NCI-H345 (cell line): ENCODE data around the gene PTPRK.
"Not testable (repeated sequence)": the region's sequence is repeated elsewhere in the genome, so short reads cannot be mapped to it uniquely, and the experiment has no call there.

ENCODE experiments used
- DNase-seq: peaks from one replicate; lab custom pipeline; 2025; lab: John Stamatoyannopoulos, UW

The PTPRK gene

GRCh38 chr6:128491100-128491581 is 29.3 kb downstream of the PTPRK start:
- DNase-seq = no peak

- no peak for DNase-seq
These were observed 32.7 kb downstream of the PTPRK start for GRCh38 chr6:128487746-128488145.

- no peak for DNase-seq
These were observed 33.3 kb downstream of the PTPRK start for GRCh38 chr6:128487055-128487454.

GRCh38 chr6:128486580-128486979 is 33.8 kb downstream of the PTPRK start:
- DNase-seq = not testable (repeated sequence)

GRCh38 chr6:128483472-128484135 is 36.8 kb downstream of the PTPRK start:
- DNase-seq = no peak

GRCh38 chr6:128482642-128483041 is 37.8 kb downstream of the PTPRK start:
- no peak for DNase-seq

- no peak for DNase-seq
These were observed 40.4 kb downstream of the PTPRK start for GRCh38 chr6:128479991-128480390.

GRCh38 chr6:128479048-128479666 is 41.2 kb downstream of the PTPRK start:
- no peak for DNase-seq

- DNase-seq = no peak
These were observed 42.0 kb downstream of the PTPRK start for GRCh38 chr6:128478230-128479047.

- no peak for DNase-seq
These were observed 45.5 kb downstream of the PTPRK start for GRCh38 chr6:128474933-128475332.

- no peak for DNase-seq
These were observed 45.9 kb downstream of the PTPRK start for GRCh38 chr6:128474481-128474880.

- DNase-seq = no peak
These were observed 48.5 kb downstream of the PTPRK start for GRCh38 chr6:128471907-128472306.

- DNase-seq = no peak
These were observed 54.7 kb downstream of the PTPRK start for GRCh38 chr6:128465368-128466343.

GRCh38 chr6:128464790-128465189 is 55.6 kb downstream of the PTPRK start:
- DNase-seq = no peak

- DNase-seq = no peak
These were observed 56.5 kb downstream of the PTPRK start for GRCh38 chr6:128463942-128464341.

GRCh38 chr6:128461501-128461900 is 58.9 kb downstream of the PTPRK start:
- DNase-seq = no peak

- no peak for DNase-seq
These were observed 63.7 kb downstream of the PTPRK start for GRCh38 chr6:128456510-128457230.

- DNase-seq = no peak
These were observed 64.4 kb downstream of the PTPRK start for GRCh38 chr6:128455959-128456358.

GRCh38 chr6:128452713-128453112 is 67.7 kb downstream of the PTPRK start:
- no peak for DNase-seq

GRCh38 chr6:128446497-128446896 is 73.9 kb downstream of the PTPRK start:
- no peak for DNase-seq

GRCh38 chr6:128443553-128443952 is 76.8 kb downstream of the PTPRK start:
- no peak for DNase-seq
